ENCODE measurements around the gene XRN2.

DNA sequence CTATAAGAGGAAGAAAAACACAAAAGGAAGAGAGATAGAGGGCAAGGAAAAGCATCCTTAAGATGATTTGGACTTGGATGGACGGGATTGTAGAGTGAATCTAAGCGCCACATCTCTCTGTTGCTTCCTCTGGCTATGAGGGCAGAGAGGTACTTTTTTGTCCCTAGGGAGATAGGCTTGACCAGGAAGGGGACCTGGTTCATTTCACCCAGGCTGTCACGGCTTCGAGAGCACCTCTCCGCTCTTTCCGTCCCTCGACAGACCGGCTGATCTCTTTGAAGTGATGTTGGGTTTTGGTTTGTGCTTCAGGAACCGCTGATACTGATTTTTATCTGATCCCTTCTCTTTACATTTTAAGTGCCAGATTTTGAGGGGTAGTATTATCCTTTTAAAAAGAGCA, 74.6 kb downstream of the XRN2 start:
- no peak for TF ChIP-seq POLR2A (IDR thresholded peaks at IDR 0.05; ENCODE audit: low read depth, low read length)
- no peak for TF ChIP-seq POLR2AphosphoS5 (IDR thresholded peaks at IDR 0.05; ENCODE audit: low read depth, low read length)
- no peak for TF ChIP-seq TAF1 (IDR thresholded peaks at IDR 0.05; ENCODE audit: borderline replicate concordance, low read depth, low read length)
